ENCODE data around the gene WRNIP1. TPM values are rescaled to one million over a fixed set of nuclear protein-coding genes. Genes with fewer than 3 reads are reported as not detected.

Gene WRNIP1
- total and polyA plus RNA-seq, 11 donors: 32.1 to 64.1 (median 34.7) TPM

GRCh38 chr6:2753743-2754142 is 11.4 kb upstream of the WRNIP1 start:
- TF ChIP-seq CTCF (IDR thresholded peaks at IDR 0.05) (no peak), POLR2A (IDR thresholded peaks at IDR 0.05) (no peak)
- no peak for ATAC-seq
- DNase-seq: no peak
- Histone ChIP-seq H3K4me1 (peaks cover 0 to 16% (median 6%) of the 10 kb centered on the region in 12 donors), H3K36me3 (no peaks in the 10 kb centered on the region), H3K27me3 (no peaks in the 10 kb centered on the region), H3K27ac (no peak overlapping the region), H3K9me3 (no peaks in the 10 kb centered on the region), H3K4me3 (no peak overlapping the region)
- intact Hi-C loops (cut with DNase I): loop anchor here in 4 of 10 donors (5.0 to 10.0 kb wide), 2 partner anchors 1156 to 1159 kb away; no protein-coding TSS in a partner anchor

GRCh38 chr6:2754393-2754792 is 10.8 kb upstream of the WRNIP1 start:
- Histone ChIP-seq H3K4me3 (no peak overlapping the region), H3K9me3 (no peaks in the 10 kb centered on the region), H3K27ac (no peak overlapping the region), H3K36me3 (no peaks in the 10 kb centered on the region), H3K4me1 (peaks cover 0 to 16% (median 4%) of the 10 kb centered on the region in 12 donors), H3K27me3 (no peaks in the 10 kb centered on the region)
- DNase-seq (no peak), ATAC-seq (no peak)
- TF ChIP-seq POLR2A (IDR thresholded peaks at IDR 0.05) (no peak), CTCF (IDR thresholded peaks at IDR 0.05) (no peak)
- 59 to 81% (median 62%) methylated on average over 3 of the region's 3 CpGs for WGBS, 4 donors
- intact Hi-C loops (cut with DNase I): loop anchor here in 4 of 10 donors (5.0 to 10.0 kb wide), 2 partner anchors 1157 to 1160 kb away; no protein-coding TSS in a partner anchor

- Histone ChIP-seq H3K27me3 (no peaks in the 10 kb centered on the region), H3K36me3 (no peaks in the 10 kb centered on the region), H3K4me1 (peaks cover 0 to 11% (median under 1%) of the 10 kb centered on the region in 12 donors), H3K27ac (no peak overlapping the region), H3K4me3 (no peak overlapping the region), H3K9me3 (no peaks in the 10 kb centered on the region)
- intact Hi-C loops (cut with DNase I): loop anchor here in 4 of 10 donors (5.0 to 10.0 kb wide), 2 partner anchors 1158 to 1160 kb away; no protein-coding TSS in a partner anchor
- WGBS, 4 donors: 90 to 96% (median 92%) methylated on average over 1 of the region's 1 CpG
- no peak for TF ChIP-seq POLR2A (IDR thresholded peaks at IDR 0.05)
- no peak for TF ChIP-seq CTCF (IDR thresholded peaks at IDR 0.05)
- DNase-seq: no peak
- ATAC-seq: no peak
Measured at GRCh38 chr6:2754911-2755310, 10.3 kb upstream of the WRNIP1 start.

GRCh38 chr6:2755456-2755855 is 9.7 kb upstream of the WRNIP1 start:
- no peak overlapping the region for H3K4me3 ChIP-seq
- intact Hi-C loops (cut with DNase I): loop anchor here in 1 of 10 donors (10.0 kb wide), 1 partner anchor 1161 kb away; no protein-coding TSS in a partner anchor
- peaks cover 0 to 7% (median 0%) of the 10 kb centered on the region in 12 donors for H3K4me1 ChIP-seq
- no peak for ATAC-seq
- H3K36me3 ChIP-seq: no peaks in the 10 kb centered on the region
- TF ChIP-seq POLR2A (IDR thresholded peaks at IDR 0.05): no peak
- TF ChIP-seq CTCF (IDR thresholded peaks at IDR 0.05): no peak
- no peaks in the 10 kb centered on the region for H3K27me3 ChIP-seq
- 82 to 89% (median 84%) methylated on average over 3 of the region's 3 CpGs for WGBS, 4 donors
- no peak for DNase-seq
- H3K9me3 ChIP-seq: no peaks in the 10 kb centered on the region
- H3K27ac ChIP-seq: no peak overlapping the region
